Heart right ventricle (tissue), 16 donors: Measurements from ENCODE around the gene KCTD6. TPM values are rescaled to one million over a fixed set of nuclear protein-coding genes. Genes with fewer than 3 reads are reported as not detected.

ENCODE experiments used
- ATAC-seq, 8 donors: fragments of 200-7000 bp; cut with Tn5 transposase; one replicate each; pipeline ENCODE4 v1.9.1; 2020; ENCODE audit warnings: mild to moderate bottlenecking in 8 of 8, moderate library complexity in 8 of 8, moderate number of reproducible peaks in 1 of 8
- DNase-seq, 2 donors: peaks; one replicate each; pipeline ENCODE4 v3.0.0-alpha.2; 2020
- H3K27ac ChIP-seq, 10 donors: fragments of 200-600 bp; sonication (generic) in 2 of 10; one replicate each; pipeline versions ENCODE4 v1.5.0 to v1.8.0; 2020 to 2022; ENCODE audit warnings: mild to moderate bottlenecking in 3 of 10
- H3K27me3 ChIP-seq, 7 donors: fragments of 200-600 bp; one replicate each; pipeline ENCODE4 v1.8.0; 2021 to 2022; ENCODE audit warnings: mild to moderate bottlenecking in 2 of 7
- H3K36me3 ChIP-seq, 9 donors: fragments of 200-600 bp; sonication (generic) in 1 of 9; one replicate each; pipeline versions ENCODE4 v1.5.0 to v1.8.0; 2020 to 2022; ENCODE audit warnings: mild to moderate bottlenecking in 2 of 9
- H3K4me1 ChIP-seq, 9 donors: fragments of 200-600 bp; sonication (generic) in 1 of 9; one replicate each; pipeline versions ENCODE4 v1.5.0 to v1.8.0; 2020 to 2022; ENCODE audit warnings: mild to moderate bottlenecking in 4 of 9
- H3K4me3 ChIP-seq, 10 donors: fragments of 200-600 bp; sonication (generic) in 2 of 10; one replicate each; pipeline versions ENCODE4 v1.5.0 to v1.8.0; 2020 to 2022; ENCODE audit warnings: mild to moderate bottlenecking in 7 of 10, moderate library complexity in 2 of 10
- H3K9me3 ChIP-seq, 11 donors: fragments of 200-600 bp in 10 of 11; sonication (generic) in 2 of 11; one replicate each; pipeline versions ENCODE4 v1.5.0 to v1.8.0; 2013 to 2022; ENCODE audit warnings: mild to moderate bottlenecking in 2 of 11, control low read depth in 1 of 11, moderate library complexity in 1 of 11
- WGBS, 2 donors: extraction: QIAGEN DNeasy Blood & Tissue Kit; methylation state at CpG; one replicate each; pipeline ENCODE4 v1.1.7; 2013; ENCODE audit warnings: inconsistent platforms in 1 of 2; 5-methylcytosine and 5-hydroxymethylcytosine counted together
- intact Hi-C, 10 donors: fragments of 100-400 bp; cut with DNase I; formaldehyde crosslinking; loops; one replicate each; pipeline versions ENCODE4 v1.11.1 to v1.14.2; 2022
- polyA plus RNA-seq, 2 donors: library from polyadenylated mRNA; stranded (reverse); fragments of 200-250 nt; gene quantifications; one replicate each; pipeline ENCODE4 v1.2.3, GENCODE V29; 2013
- total RNA-seq, 10 donors: library from RNA; stranded (reverse); fragmentation: NEBNext Ultra II Directional in 3 of 10; extraction: Animal tissue kit (Norgen Biotek cat#: 25700) in 3 of 10; gene quantifications; one replicate each; pipeline versions ENCODE4 v1.2.1 to v1.2.4, GENCODE V29; 2021 to 2023
- TF ChIP-seq, protein P1 (sequence below), 9 donors: fragments of 200-600 bp; sonication (generic) in 2 of 9; IDR thresholded peaks; one replicate each; pipeline versions ENCODE4 v1.5.0 to v1.8.0; 2021 to 2022; ENCODE audit warnings: antibody characterized with exemption in 9 of 9, mild to moderate bottlenecking in 5 of 9, moderate library complexity in 1 of 9
- donor health status: Arrhythmogenic right ventricular cardiomyopathy.
- donor health status: ischemic (EF 13 %, LVEDD 7.1; RV severe dilation, severe dysfunction).
- donor health status: healthy with polysubstance abuse.
- donor health status: DM: no; HTN: yes; CAD: no.
- donor health status: DM: no; HTN: no; CAD: no.
- donor health status: ischemic (EF 25% LVEDD 6.9; RV normal size, moderate dysfunction).
- donor health status: ischemic (EF 25% LVEDD 5.7; RV mildly dilated, moderate dysfunction).
- donor health status: healthy.
- donor health status: DM: yes; HTN: yes; CAD: no.
- donor health status: Ischemic cardiomyopathy.
- donor health status: ischemic (EF 35%, LVEDD 5.7; RV mildly dilated, moderate dysfunction).
- donor health status: nonischemic (EF 11% LVEDD 7.7; RV severe dilation, severe dysfunction).
- donor health status: DM: yes; HTN: yes; CAD: no.
- donor health status: PGD.
- donor health status: ischemic (EF 29% LVEDD 5.4; RV normal size, mild dysfunction).
- donor health status: nonischemic (EF 23%, LVEDD 6.1; RV moderate dilation, normal function).

Gene KCTD6
- total and polyA plus RNA-seq, 12 donors = 3.6 to 12.7 (median 7.2) TPM

DNA sequence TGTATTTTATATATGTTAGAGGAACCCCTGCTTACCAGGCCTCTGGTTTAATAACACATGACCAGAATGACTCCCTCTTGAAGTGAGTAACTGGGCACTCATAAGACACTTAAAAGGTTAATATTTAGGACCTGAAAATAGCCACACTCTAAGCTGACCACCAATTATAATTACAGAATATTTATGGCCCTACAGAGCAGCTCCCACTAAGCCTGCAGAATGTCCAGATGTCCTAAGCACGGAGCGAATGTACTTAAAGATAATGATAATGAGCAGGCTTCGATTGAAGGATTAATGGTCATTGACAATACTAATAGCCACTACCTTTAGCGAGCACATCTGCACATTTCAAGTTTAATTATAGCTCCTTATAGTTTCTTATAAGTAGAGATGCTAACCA lies 22.8 kb upstream of the KCTD6 start:
- Histone ChIP-seq H3K36me3 (no peaks in the 10 kb centered on the region), H3K4me3 (no peak overlapping the region), H3K27me3 (no peaks in the 10 kb centered on the region), H3K9me3 (no peaks in the 10 kb centered on the region), H3K27ac (no peak overlapping the region), H3K4me1 (peaks cover 0 to 37% (median 10%) of the 10 kb centered on the region in 9 donors)
- TF ChIP-seq, protein P1, sequence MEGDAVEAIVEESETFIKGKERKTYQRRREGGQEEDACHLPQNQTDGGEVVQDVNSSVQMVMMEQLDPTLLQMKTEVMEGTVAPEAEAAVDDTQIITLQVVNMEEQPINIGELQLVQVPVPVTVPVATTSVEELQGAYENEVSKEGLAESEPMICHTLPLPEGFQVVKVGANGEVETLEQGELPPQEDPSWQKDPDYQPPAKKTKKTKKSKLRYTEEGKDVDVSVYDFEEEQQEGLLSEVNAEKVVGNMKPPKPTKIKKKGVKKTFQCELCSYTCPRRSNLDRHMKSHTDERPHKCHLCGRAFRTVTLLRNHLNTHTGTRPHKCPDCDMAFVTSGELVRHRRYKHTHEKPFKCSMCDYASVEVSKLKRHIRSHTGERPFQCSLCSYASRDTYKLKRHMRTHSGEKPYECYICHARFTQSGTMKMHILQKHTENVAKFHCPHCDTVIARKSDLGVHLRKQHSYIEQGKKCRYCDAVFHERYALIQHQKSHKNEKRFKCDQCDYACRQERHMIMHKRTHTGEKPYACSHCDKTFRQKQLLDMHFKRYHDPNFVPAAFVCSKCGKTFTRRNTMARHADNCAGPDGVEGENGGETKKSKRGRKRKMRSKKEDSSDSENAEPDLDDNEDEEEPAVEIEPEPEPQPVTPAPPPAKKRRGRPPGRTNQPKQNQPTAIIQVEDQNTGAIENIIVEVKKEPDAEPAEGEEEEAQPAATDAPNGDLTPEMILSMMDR (IDR thresholded peaks at IDR 0.05) = no peak
- DNase-seq (no peak), ATAC-seq (no peak)
- 53 to 63% methylated on average over 4 of the region's 4 CpGs for WGBS, 2 donors
- intact Hi-C loops = loop anchor here in 1 of 10 donors (5.0 kb wide), 1 partner anchor 63 kb away; no protein-coding TSS in a partner anchor

DNA sequence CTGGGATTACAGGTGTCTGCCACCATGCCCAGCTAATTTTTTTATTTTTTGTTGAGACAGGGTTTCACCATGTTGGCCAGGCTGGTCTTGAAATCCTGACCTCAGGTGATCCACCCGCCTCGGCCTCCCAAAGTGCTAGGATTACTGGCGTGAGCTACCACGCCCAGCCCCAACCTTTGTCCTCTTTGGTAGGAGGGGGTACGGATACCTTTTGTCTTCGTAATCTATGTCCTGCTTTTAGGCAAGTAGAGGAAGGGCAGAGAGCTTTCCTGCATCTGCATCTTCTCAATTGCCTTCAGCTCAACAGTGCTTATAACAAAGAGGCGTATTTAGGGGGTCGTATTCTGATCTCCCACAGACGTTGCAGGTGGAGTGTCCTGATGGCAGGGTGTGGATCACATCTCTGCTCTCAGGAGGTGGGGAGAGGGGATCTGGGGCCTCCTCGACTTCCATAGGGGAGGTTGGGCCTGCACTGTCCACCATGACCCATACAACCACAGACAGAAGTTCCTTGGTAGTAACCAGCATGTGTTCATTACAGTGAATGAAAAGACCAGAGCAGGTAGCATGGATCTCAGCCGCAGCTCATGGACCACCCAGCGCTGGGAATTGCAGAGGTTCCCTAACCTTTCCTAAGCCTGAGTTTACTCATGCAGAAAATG lies 21.4 kb upstream of the KCTD6 start:
- H3K4me1 ChIP-seq = peaks cover 0 to 50% (median 10%) of the 10 kb centered on the region in 9 donors
- TF ChIP-seq, protein P1 (IDR thresholded peaks at IDR 0.05) = no peak
- intact Hi-C loops = no loop called here
- H3K27ac ChIP-seq = peak overlapping the region in 3 of 10 donors; percentile 5 to 78 (median 26)
- no peaks in the 10 kb centered on the region for H3K9me3 ChIP-seq
- ATAC-seq (peak in 2 of 8 donors; percentile 10 to 27), DNase-seq (no peak)
- no peaks in the 10 kb centered on the region for H3K36me3 ChIP-seq
- WGBS, 2 donors = 93 to 98% methylated on average over 12 of the region's 12 CpGs
- H3K4me3 ChIP-seq = no peak overlapping the region
- no peaks in the 10 kb centered on the region for H3K27me3 ChIP-seq

DNA sequence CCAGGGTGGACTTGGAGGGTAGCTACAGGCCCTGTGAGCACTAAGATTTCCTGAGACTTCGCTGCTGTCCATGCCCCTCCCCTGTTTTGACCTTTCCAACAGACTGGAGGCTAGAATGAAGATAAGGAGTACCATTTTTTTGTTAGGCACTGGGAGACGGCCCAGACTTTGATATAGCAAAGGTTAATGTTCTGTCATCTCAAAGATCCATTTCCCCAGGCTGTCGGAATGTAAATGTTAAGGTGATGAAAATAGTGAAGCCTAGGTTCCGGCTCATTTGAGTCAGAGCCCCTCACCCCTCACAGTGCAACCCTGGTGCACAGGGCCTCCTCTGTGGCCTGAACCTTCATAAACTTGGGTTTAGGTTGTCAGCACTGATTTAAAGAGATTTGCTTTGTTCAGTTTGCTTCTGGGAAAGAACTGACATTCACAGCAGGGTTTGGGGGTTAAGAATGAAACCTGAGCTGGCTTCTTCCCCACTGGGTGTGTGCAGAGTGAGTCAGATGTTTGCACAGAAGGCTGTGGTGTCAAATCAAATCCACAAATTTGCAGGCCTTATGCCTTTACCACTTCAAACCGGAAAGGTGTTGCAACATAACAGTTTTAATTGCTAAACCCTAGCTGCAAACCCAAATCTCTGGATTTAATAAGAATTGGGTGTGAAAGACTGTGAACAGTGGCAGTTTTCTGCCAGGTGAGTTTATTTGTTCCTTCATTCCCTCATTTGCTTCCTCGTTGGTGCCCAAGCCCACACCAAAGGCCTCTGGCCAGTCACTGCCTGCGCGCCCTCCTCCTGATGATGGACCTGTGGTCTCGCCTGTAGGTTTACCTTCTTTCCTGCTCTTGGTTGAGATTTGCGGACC lies 20.6 kb upstream of the KCTD6 start:
- 56 to 61% methylated on average over 10 of the region's 10 CpGs for WGBS, 2 donors
- peak in 7 of 8 donors; percentile 31 to 82 (median 55) for ATAC-seq
- DNase-seq = no peak

DNA sequence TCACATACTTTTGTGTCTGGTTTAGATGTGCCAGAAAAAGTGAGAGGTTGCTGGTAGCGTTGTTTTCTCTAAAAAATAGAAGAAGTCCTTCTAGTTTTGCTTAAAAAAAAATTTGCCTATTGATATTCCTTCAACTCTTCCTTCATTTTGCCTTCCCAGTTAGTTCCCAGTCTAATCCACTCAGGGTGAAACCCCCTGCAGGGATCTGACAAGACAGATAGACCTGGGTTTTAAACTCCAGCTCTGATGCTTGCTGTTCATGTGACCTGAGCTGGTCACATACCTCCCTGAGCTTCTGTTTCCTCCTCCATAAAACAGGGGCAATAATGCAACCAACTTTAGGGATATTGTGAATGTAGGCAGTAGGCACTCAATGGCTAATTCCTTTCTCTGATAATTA lies 18.6 kb upstream of the KCTD6 start:
- WGBS, 2 donors = 95 to 100% methylated on average over 1 of the region's 1 CpG
- DNase-seq = no peak
- ATAC-seq = no peak
- Histone ChIP-seq H3K4me1 (peaks cover 0 to 62% (median 10%) of the 10 kb centered on the region in 9 donors), H3K36me3 (no peaks in the 10 kb centered on the region), H3K27ac (no peak overlapping the region), H3K4me3 (no peak overlapping the region), H3K27me3 (no peaks in the 10 kb centered on the region), H3K9me3 (no peaks in the 10 kb centered on the region)
- TF ChIP-seq, protein P1 (IDR thresholded peaks at IDR 0.05) = no peak
- intact Hi-C loops = no loop called here

More for the DNA sequence above, 20.6 kb upstream of the KCTD6 start:
- Histone ChIP-seq H3K36me3 (no peaks in the 10 kb centered on the region), H3K27me3 (no peaks in the 10 kb centered on the region), H3K9me3 (no peaks in the 10 kb centered on the region), H3K4me1 (peaks cover 0 to 57% (median 10%) of the 10 kb centered on the region in 9 donors), H3K4me3 (no peak overlapping the region), H3K27ac (peak overlapping the region in 3 of 10 donors; percentile 5 to 78 (median 26))
- TF ChIP-seq, protein P1 (IDR thresholded peaks at IDR 0.05) = no peak
- intact Hi-C loops = no loop called here
